Gastroesophageal sphincter (tissue), 4 donors: Measurements from ENCODE around the gene MYO19. TPM values are rescaled to one million over a fixed set of nuclear protein-coding genes. Genes with fewer than 3 reads are reported as not detected.

Experiments
- ATAC-seq: fragments of 150-250 bp; one replicate; pipeline ENCODE4 v1.9.1; 2016; ENCODE audit warnings: mild to moderate bottlenecking, moderate library complexity
- H3K27ac ChIP-seq, 4 donors: fragments of 200-600 bp; sonication (generic) in 3 of 4; 1 replicate in 3 of 4; 2 replicates in 1 of 4; pipeline ENCODE4 v1.5.1; 2016 to 2019
- H3K27me3 ChIP-seq: fragments of 200-600 bp; sonication (generic); one replicate; pipeline ENCODE4 v1.5.1; 2019
- H3K36me3 ChIP-seq, 2 donors: fragments of 200-600 bp; sonication (generic); one replicate each; pipeline ENCODE4 v1.5.1; 2019; ENCODE audit warnings: control low read depth in 1 of 2
- H3K4me1 ChIP-seq, 3 donors: fragments of 200-600 bp; sonication (generic); 1 replicate in 2 of 3; 2 replicates in 1 of 3; pipeline ENCODE4 v1.5.1; 2016 to 2019; ENCODE audit warnings: control low read depth in 2 of 3
- H3K4me3 ChIP-seq, 2 donors: fragments of 200-600 bp; sonication (generic); one replicate each; pipeline ENCODE4 v1.5.1; 2019; ENCODE audit warnings: mild to moderate bottlenecking in 1 of 2, moderate library complexity in 1 of 2
- H3K9me3 ChIP-seq, 3 donors: fragments of 200-600 bp; sonication (generic); one replicate each; pipeline ENCODE4 v1.5.1; 2017 to 2019; ENCODE audit warnings: control low read depth in 2 of 3
- EP300 ChIP-seq: sonication (generic); formaldehyde crosslinking; IDR thresholded peaks from one replicate; pipeline ENCODE4 v1.6.1; 2017; ENCODE audit warnings: antibody characterized with exemption, mild to moderate bottlenecking
- POLR2A ChIP-seq, 2 donors: fragments of 450-650 bp; IDR thresholded peaks; one replicate each; pipeline ENCODE4 v1.6.1; 2017; ENCODE audit warnings: antibody characterized with exemption in 2 of 2, mild to moderate bottlenecking in 2 of 2, moderate library complexity in 1 of 2
- POLR2AphosphoS5 ChIP-seq: sonication (generic); formaldehyde crosslinking; IDR thresholded peaks from one replicate; pipeline ENCODE4 v1.6.1; 2017; ENCODE audit warnings: antibody characterized with exemption
- WGBS, 2 donors: methylation state at CpG; one replicate each; pipeline ENCODE4 v1.1.5; 2018; ENCODE audit warnings: low coverage in 1 of 2; 5-methylcytosine and 5-hydroxymethylcytosine counted together
- total RNA-seq, 4 donors: library from RNA; depleted of rRNA; stranded (reverse); fragments of >200 nt; gene quantifications; one replicate each; pipeline ENCODE4 v1.1.0, GENCODE V29; 2016
- TF ChIP-seq, protein P1 (sequence below), 4 experiments: fragments of 200-600 bp in 2 of 4; fragments of 450-650 bp in 2 of 4; sonication (generic) in 1 of 4; IDR thresholded peaks; one replicate each; pipeline ENCODE4 v1.5.1; 2017 to 2019; ENCODE audit warnings: antibody characterized with exemption in 4 of 4, mild to moderate bottlenecking in 2 of 4, moderate library complexity in 2 of 4

Gene MYO19
- total RNA-seq, 4 donors from 2014 or later: 23.3 to 63.5 (median 42.5) TPM

DNA sequence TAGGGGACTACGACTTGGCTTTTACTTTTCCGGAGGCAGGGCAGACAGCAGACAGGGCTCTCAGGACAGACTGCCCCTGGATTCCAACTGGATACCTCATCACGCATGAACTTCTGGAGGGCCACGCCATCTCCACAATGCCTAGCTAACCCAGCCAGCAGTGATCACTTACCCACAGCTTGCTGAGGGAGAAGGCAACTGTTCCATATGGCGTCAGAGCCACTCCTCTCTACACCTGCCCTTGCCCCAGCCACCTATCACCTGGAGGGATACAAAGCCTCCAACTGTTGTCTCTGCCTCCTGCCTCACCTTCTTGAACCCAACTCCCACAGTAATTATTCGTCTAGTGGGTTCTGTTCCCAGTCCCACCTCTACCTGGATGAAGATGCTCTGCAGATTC, 8.8 kb downstream of the MYO19 start:
- 93 to 95% methylated on average over 4 to 5 of the region's 6 CpGs for WGBS, 2 donors
- no peaks in the 10 kb centered on the region for H3K4me1 ChIP-seq

DNA sequence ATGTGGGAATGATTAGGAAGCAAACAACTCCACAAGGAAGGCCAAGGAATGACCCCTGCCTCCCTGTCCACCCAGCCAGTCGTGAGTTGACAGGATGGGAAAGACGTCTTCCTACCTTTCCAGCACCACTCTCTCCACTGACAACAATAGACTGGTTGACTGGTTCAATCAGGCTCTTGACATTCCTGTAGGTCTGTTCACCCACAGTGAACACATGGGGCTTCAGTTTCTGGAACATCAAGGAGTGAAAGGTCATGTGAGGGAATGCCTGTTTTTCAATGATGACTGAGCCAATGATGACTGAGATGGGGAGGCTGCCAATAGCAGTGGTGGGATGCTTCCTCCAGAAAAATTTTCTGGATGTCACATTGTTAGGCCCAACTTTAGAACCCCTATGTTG, 9.6 kb downstream of the MYO19 start:
- H3K4me1 ChIP-seq: no peaks in the 10 kb centered on the region
- H3K36me3 ChIP-seq: peaks cover 0 to 87% of the 10 kb centered on the region in 2 donors
- 83% methylated on average over 2 of the region's 2 CpGs; no CpG with 5 or more reads in 1 of the 2 donors for WGBS, 2 donors
- TF ChIP-seq, protein P1, sequence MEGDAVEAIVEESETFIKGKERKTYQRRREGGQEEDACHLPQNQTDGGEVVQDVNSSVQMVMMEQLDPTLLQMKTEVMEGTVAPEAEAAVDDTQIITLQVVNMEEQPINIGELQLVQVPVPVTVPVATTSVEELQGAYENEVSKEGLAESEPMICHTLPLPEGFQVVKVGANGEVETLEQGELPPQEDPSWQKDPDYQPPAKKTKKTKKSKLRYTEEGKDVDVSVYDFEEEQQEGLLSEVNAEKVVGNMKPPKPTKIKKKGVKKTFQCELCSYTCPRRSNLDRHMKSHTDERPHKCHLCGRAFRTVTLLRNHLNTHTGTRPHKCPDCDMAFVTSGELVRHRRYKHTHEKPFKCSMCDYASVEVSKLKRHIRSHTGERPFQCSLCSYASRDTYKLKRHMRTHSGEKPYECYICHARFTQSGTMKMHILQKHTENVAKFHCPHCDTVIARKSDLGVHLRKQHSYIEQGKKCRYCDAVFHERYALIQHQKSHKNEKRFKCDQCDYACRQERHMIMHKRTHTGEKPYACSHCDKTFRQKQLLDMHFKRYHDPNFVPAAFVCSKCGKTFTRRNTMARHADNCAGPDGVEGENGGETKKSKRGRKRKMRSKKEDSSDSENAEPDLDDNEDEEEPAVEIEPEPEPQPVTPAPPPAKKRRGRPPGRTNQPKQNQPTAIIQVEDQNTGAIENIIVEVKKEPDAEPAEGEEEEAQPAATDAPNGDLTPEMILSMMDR (IDR thresholded peaks at IDR 0.05): no peak
- no peak for TF ChIP-seq POLR2A (IDR thresholded peaks at IDR 0.05)
- TF ChIP-seq EP300: no peak
- no peak for TF ChIP-seq POLR2AphosphoS5
- no peaks in the 10 kb centered on the region for H3K9me3 ChIP-seq
- no peak overlapping the region for H3K4me3 ChIP-seq
- H3K27me3 ChIP-seq: no peaks in the 10 kb centered on the region
- ATAC-seq: no peak
- no peak overlapping the region for H3K27ac ChIP-seq

More for the DNA sequence above, 8.8 kb downstream of the MYO19 start:
- TF ChIP-seq EP300 (no peak), POLR2AphosphoS5 (no peak), POLR2A (IDR thresholded peaks at IDR 0.05) (no peak)
- TF ChIP-seq, protein P1 (IDR thresholded peaks at IDR 0.05): no peak
- no peak overlapping the region for H3K27ac ChIP-seq
- no peaks in the 10 kb centered on the region for H3K9me3 ChIP-seq
- no peak overlapping the region for H3K4me3 ChIP-seq
- ATAC-seq: no peak
- H3K27me3 ChIP-seq: no peaks in the 10 kb centered on the region
- peaks cover 0 to 86% of the 10 kb centered on the region in 2 donors for H3K36me3 ChIP-seq

DNA sequence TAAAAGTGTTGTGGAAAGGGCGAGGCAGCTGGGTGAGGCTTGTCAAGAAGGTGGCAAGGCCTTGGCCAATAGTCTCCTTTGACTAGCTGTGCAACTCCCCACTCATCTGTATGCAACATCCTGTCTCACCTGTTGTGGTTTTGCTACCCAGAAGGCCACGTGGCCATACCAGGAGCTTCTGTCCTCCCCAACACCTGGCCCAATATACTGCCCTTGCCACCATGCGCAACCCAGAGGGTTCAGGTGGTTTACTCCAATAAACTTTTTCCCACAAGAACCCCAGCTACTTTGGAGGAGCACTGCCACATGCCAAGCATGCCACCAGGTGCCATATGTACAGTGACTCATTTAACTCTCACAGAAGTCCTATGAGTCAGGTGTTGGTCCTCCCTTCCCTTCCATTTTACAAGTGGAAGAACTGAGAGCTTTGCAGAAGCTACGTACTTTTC, 10.2 kb downstream of the MYO19 start:
- no peak overlapping the region for H3K27ac ChIP-seq
- 100% methylated on average over 1 of the region's 4 CpGs; no CpG with 5 or more reads in 1 of the 2 donors for WGBS, 2 donors

DNA sequence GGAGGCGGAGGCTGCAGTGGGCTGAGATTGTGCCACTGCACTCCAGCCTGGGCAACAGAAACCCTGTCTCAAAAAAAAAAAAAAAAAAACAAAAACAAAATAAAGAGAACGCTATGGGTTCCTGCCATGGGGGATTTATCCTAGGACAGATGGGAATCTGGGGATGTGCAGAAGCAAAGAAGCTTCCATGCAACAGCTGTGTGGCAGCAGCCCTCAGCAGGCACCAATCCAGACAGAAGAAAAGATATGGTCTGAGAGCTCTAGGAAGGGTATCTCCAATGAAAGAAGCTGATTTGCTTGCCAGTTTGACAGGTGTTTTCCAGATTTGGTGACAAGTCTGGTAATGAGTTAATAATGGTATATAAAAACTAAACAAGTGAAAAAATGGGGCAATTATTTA, 11.6 kb downstream of the MYO19 start:
- ATAC-seq: no peak
- TF ChIP-seq POLR2AphosphoS5 (no peak), EP300 (no peak), POLR2A (IDR thresholded peaks at IDR 0.05) (no peak)
- TF ChIP-seq, protein P1 (IDR thresholded peaks at IDR 0.05): no peak
- WGBS, 2 donors: 100% methylated on average over 2 of the region's 2 CpGs; no CpG with 5 or more reads in 1 of the 2 donors
- no peak overlapping the region for H3K27ac ChIP-seq
- no peaks in the 10 kb centered on the region for H3K4me1 ChIP-seq
- peaks cover 0 to 68% of the 10 kb centered on the region in 2 donors for H3K36me3 ChIP-seq
- H3K27me3 ChIP-seq: no peaks in the 10 kb centered on the region
- H3K9me3 ChIP-seq: no peaks in the 10 kb centered on the region
- H3K4me3 ChIP-seq: no peak overlapping the region

More for the DNA sequence above, 10.2 kb downstream of the MYO19 start:
- Histone ChIP-seq H3K27me3 (no peaks in the 10 kb centered on the region), H3K4me1 (no peaks in the 10 kb centered on the region), H3K9me3 (no peaks in the 10 kb centered on the region), H3K36me3 (peaks cover 0 to 81% of the 10 kb centered on the region in 2 donors), H3K4me3 (no peak overlapping the region)
- ATAC-seq: no peak
- TF ChIP-seq EP300: no peak
- TF ChIP-seq, protein P1 (IDR thresholded peaks at IDR 0.05): no peak
- TF ChIP-seq POLR2AphosphoS5: no peak
- TF ChIP-seq POLR2A (IDR thresholded peaks at IDR 0.05): no peak

DNA sequence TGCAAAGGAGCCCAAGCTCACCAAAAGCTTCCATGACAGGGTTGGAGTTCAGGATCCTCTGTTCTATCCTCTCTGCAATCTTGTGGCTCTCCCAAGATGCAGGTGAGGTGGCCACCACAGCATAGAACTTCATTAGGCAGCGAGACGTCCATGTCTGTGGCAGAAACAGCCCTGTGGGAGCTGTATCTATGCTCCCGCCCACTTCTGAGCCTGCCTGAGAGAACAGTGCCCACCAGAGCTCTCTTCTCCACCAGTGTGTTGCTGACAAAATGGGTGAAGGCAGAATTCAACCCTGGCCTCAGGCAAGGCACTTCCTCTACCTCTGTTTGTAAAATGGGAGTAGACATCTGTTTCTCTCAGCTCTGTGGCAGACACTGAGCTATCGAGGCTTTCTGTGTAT, 18.8 kb downstream of the MYO19 start:
- H3K36me3 ChIP-seq: peaks cover 0 to 66% of the 10 kb centered on the region in 2 donors

More for the DNA sequence above, 18.8 kb downstream of the MYO19 start:
- no peak for ATAC-seq
- Histone ChIP-seq H3K27me3 (no peaks in the 10 kb centered on the region), H3K9me3 (no peaks in the 10 kb centered on the region), H3K4me3 (no peak overlapping the region), H3K27ac (no peak overlapping the region), H3K4me1 (no peaks in the 10 kb centered on the region)
- no peak for TF ChIP-seq EP300
- no peak for TF ChIP-seq POLR2A (IDR thresholded peaks at IDR 0.05)
- TF ChIP-seq, protein P1 (IDR thresholded peaks at IDR 0.05): no peak
- no peak for TF ChIP-seq POLR2AphosphoS5
- 75 to 83% methylated on average over 1 of the region's 4 CpGs for WGBS, 2 donors
